HepG2 (cell line): Measurements from ENCODE around the gene PTK7. TPM values are rescaled to one million over a fixed set of nuclear protein-coding genes. Genes with fewer than 3 reads are reported as not detected.

Experiments
- CEBPG ChIP-seq: IDR thresholded peaks from 2 replicates; pipeline ENCODE4 v1.6.1; 2016
- CREB3 ChIP-seq: sonication (generic); formaldehyde crosslinking; IDR thresholded peaks from 2 replicates; pipeline ENCODE4 v1.5.0; 2020; ENCODE audit warnings: missing genetic modification reagents
- MZF1 ChIP-seq: sonication (generic); formaldehyde crosslinking; IDR thresholded peaks from 2 replicates; pipeline ENCODE4 v1.8.1; 2023; ENCODE audit warnings: mild to moderate bottlenecking, missing genetic modification reagents, borderline replicate concordance
- PREB ChIP-seq: sonication (generic); formaldehyde crosslinking; IDR thresholded peaks from 2 replicates; pipeline ENCODE4 v1.4.0; 2020; ENCODE audit warnings: missing genetic modification reagents
- ZBTB44 ChIP-seq: sonication (generic); formaldehyde crosslinking; IDR thresholded peaks from 2 replicates; pipeline ENCODE4 v1.4.0; 2020; ENCODE audit warnings: missing genetic modification reagents
- ZNF121 ChIP-seq: sonication (generic); formaldehyde crosslinking; IDR thresholded peaks from 2 replicates; pipeline ENCODE4 v1.5.0; 2020; ENCODE audit warnings: mild to moderate bottlenecking, missing genetic modification reagents
- ZNF768 ChIP-seq: sonication (generic); formaldehyde crosslinking; IDR thresholded peaks from 2 replicates; pipeline ENCODE4 v1.4.0; 2020; ENCODE audit warnings: missing genetic modification reagents
- polyA plus RNA-seq, 8 experiments: library from polyadenylated mRNA; depleted of rRNA in 3 of 8; stranded (reverse) in 7 of 8; unstranded in 1 of 8; fragments of >200 nt; fragmentation: Illumina TruSeq in 4 of 8; extraction: Trizol in 4 of 8; gene quantifications; 2 replicates each; pipeline versions ENCODE4 v1.2.1 to v1.2.3, GENCODE V29; 2011 to 2016; ENCODE audit warnings: low read depth in 4 of 8, missing spikeins in 1 of 8, mixed read lengths in 1 of 8; ENCODE audit not compliant: insufficient read depth in 1 of 8
- total RNA-seq, 5 experiments: library from RNA; depleted of rRNA; stranded (reverse); fragments of >200 nt; fragmentation: Illumina TruSeq; extraction: Trizol; gene quantifications; 2 replicates each; pipeline ENCODE4 v1.2.3, GENCODE V29; 2016; ENCODE audit warnings: low read depth in 1 of 5

PTK7 gene
- total and polyA plus RNA-seq, 2 of the 13 experiments (the other 11 are each of a cell fraction or from before 2014, with no cell fraction given) = 98.5 to 99.8 TPM

- TF ChIP-seq ZNF121 = no peak
- no peak for TF ChIP-seq PREB (CRISPR knock-in tag)
- peak; percentile 79; the same call in 1 of the 2 replicates for TF ChIP-seq CREB3 (CRISPR knock-in tag)
- TF ChIP-seq ZBTB44 (CRISPR knock-in tag) = no peak
- TF ChIP-seq MZF1 (CRISPR knock-in tag) = no peak
- TF ChIP-seq CEBPG (CRISPR knock-in tag) = no peak
- TF ChIP-seq ZNF768 (CRISPR knock-in tag) = peak; percentile 55; the same call in 1 of the 2 replicates
Observed at GRCh38 chr6:43076464-43077332, 584 bp downstream of the PTK7 start (continued).
